ENCODE data around the gene USP3. TPM values are rescaled to one million over a fixed set of nuclear protein-coding genes. Genes with fewer than 3 reads are reported as not detected.

The USP3 gene
- total RNA-seq, 4 donors from 2014 or later: 40.1 to 46.5 (median 41.3) TPM

DNA sequence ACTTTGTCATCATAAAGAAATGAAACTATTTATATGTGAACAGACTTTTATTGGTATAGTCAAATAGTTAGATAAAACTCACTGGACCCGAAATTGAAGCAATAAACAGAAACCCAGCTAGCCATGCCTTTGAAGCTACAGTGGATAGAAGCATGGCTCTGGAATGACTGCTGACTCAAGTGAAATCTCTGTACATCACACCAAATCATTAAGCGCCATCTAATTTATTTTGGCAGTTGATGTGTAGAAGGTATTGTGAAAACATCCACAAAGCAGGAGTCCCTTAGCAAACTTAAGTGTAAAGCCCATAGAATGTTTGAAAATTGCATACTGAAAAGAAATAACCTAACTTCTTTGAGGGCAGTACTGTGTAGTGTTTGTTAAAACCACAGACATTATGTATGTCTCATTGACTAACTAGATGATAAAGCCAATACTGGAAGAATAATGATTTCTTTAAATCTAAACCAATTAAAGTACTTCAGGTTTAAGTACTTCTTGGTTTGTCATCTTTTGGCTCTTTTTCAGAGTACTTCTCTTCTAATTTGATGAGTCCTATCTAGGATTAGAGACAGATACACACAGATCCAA lies 50.0 kb downstream of the USP3 start:
- intact Hi-C loops (cut with DNase I): loop anchor here (5.0 kb wide), 2 partner anchors 43 to 52 kb away; partner anchors contain the start of genes FBXL22 and USP3
- no peak for DNase-seq (ENCODE audit: extremely low spot score)
- Histone ChIP-seq H3K27ac (replicated peaks in 1 of 4) (no peak overlapping the region), H3K4me3 (no peak overlapping the region), H3K9me3 (no peaks in the 10 kb centered on the region), H3K27me3 (no peaks in the 10 kb centered on the region), H3K4me1 (peaks cover 19 to 55% (median 47%) of the 10 kb centered on the region in 4 donors), H3K36me3 (peaks cover 0 to 27% (median 11%) of the 10 kb centered on the region in 4 donors)
- no peak for TF ChIP-seq POLR2A (IDR thresholded peaks at IDR 0.05; ENCODE audit: low read depth)
- TF ChIP-seq, protein P1, sequence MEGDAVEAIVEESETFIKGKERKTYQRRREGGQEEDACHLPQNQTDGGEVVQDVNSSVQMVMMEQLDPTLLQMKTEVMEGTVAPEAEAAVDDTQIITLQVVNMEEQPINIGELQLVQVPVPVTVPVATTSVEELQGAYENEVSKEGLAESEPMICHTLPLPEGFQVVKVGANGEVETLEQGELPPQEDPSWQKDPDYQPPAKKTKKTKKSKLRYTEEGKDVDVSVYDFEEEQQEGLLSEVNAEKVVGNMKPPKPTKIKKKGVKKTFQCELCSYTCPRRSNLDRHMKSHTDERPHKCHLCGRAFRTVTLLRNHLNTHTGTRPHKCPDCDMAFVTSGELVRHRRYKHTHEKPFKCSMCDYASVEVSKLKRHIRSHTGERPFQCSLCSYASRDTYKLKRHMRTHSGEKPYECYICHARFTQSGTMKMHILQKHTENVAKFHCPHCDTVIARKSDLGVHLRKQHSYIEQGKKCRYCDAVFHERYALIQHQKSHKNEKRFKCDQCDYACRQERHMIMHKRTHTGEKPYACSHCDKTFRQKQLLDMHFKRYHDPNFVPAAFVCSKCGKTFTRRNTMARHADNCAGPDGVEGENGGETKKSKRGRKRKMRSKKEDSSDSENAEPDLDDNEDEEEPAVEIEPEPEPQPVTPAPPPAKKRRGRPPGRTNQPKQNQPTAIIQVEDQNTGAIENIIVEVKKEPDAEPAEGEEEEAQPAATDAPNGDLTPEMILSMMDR (IDR thresholded peaks at IDR 0.05): no peak
- no peak for TF ChIP-seq POLR2AphosphoS5 (IDR thresholded peaks at IDR 0.05)
- WGBS: 89% methylated on average over 2 of the region's 2 CpGs

DNA sequence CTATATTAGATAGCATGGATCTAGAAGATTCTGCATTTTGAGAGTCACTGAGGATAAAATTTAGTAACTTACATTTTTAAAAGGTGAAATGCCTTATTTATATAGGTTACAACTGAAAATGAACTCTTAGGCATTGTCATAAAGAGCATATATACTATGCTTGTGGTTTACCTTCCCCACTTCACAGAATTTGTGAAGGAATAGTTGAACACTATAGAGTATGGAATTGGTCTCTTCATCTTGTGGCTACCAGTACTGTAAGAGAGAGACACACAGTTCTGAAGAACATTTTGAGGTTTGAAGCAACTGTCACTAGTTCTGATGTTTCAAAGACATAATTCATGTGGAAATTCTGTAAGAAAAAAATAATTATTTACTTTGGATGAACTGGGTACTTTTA lies 51.1 kb downstream of the USP3 start:
- H3K27me3 ChIP-seq: no peaks in the 10 kb centered on the region
- DNase-seq (ENCODE audit: extremely low spot score): no peak
- intact Hi-C loops (cut with DNase I): no loop called here

DNA sequence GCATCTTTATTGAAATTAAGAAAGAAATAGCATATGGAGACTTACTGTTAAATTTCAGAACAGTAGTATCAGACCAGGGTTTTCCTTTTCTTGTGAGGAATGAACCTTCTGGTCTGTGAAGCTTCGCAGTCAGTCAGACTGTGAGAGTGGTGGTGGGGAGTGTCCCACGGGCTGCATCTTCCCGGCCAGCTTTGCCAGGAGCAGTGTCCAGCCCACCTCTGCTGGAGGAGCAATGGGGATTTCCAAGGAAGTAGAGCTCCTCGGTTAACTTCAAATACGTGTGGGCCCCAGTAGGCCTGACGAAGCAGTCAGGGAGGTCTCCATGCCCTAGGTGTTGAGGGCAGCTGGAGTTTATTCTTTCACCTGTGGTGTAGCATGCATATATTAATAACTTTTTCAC lies 51.9 kb downstream of the USP3 start:
- 69% methylated on average over 6 of the region's 6 CpGs for WGBS
- Histone ChIP-seq H3K27ac (replicated peaks in 1 of 4) (no peak overlapping the region), H3K4me1 (peaks cover 19 to 55% (median 47%) of the 10 kb centered on the region in 4 donors), H3K9me3 (no peaks in the 10 kb centered on the region), H3K4me3 (no peak overlapping the region), H3K36me3 (peaks cover 0 to 41% (median 27%) of the 10 kb centered on the region in 4 donors), H3K27me3 (no peaks in the 10 kb centered on the region)
- DNase-seq (ENCODE audit: extremely low spot score): no peak
- no peak for TF ChIP-seq POLR2A (IDR thresholded peaks at IDR 0.05; ENCODE audit: low read depth)
- TF ChIP-seq, protein P1 (IDR thresholded peaks at IDR 0.05): no peak
- no peak for TF ChIP-seq POLR2AphosphoS5 (IDR thresholded peaks at IDR 0.05)
- no peak for TF ChIP-seq EP300 (IDR thresholded peaks at IDR 0.05)
- intact Hi-C loops (cut with DNase I): no loop called here

More for the DNA sequence above, 51.1 kb downstream of the USP3 start:
- H3K4me3 ChIP-seq: no peak overlapping the region
- no peaks in the 10 kb centered on the region for H3K9me3 ChIP-seq
- TF ChIP-seq, protein P1 (IDR thresholded peaks at IDR 0.05): no peak
- TF ChIP-seq POLR2A (IDR thresholded peaks at IDR 0.05; ENCODE audit: low read depth): no peak
- no peak for TF ChIP-seq POLR2AphosphoS5 (IDR thresholded peaks at IDR 0.05)
- no peak for TF ChIP-seq EP300 (IDR thresholded peaks at IDR 0.05)
- H3K36me3 ChIP-seq: peaks cover 0 to 33% (median 20%) of the 10 kb centered on the region in 4 donors
- no peak overlapping the region for H3K27ac ChIP-seq (replicated peaks in 1 of 4)
- peaks cover 19 to 55% (median 47%) of the 10 kb centered on the region in 4 donors for H3K4me1 ChIP-seq

DNA sequence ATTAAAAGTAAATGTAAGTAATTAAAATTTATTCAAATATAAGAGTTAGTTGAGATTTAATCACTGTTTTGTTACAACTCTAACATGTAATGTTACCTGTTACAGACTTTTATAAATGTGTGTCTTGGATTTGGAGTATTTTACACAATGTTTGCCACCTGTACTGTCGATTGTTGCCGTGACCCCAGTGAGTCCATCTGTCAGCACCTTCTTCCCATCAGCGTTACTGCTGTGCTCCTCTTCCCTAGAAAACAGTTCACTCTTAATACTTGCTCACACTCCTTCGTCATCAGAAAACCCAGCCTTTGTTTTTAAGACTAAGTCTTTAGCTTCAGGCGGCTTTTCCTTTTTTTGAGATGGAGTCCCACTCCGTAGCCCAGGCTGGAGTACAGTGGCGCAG lies 52.3 kb downstream of the USP3 start:
- Histone ChIP-seq H3K27me3 (no peaks in the 10 kb centered on the region), H3K27ac (replicated peaks in 1 of 4) (peak overlapping the region in 2 of 4 donors; percentile 4 to 5), H3K4me3 (no peak overlapping the region), H3K4me1 (peaks cover 19 to 50% (median 45%) of the 10 kb centered on the region in 4 donors), H3K9me3 (no peaks in the 10 kb centered on the region), H3K36me3 (peaks cover 0 to 46% (median 32%) of the 10 kb centered on the region in 4 donors)
- no peak for DNase-seq (ENCODE audit: extremely low spot score)
- no peak for TF ChIP-seq POLR2AphosphoS5 (IDR thresholded peaks at IDR 0.05)
- TF ChIP-seq, protein P1 (IDR thresholded peaks at IDR 0.05): no peak
- TF ChIP-seq POLR2A (IDR thresholded peaks at IDR 0.05; ENCODE audit: low read depth): no peak
- TF ChIP-seq EP300 (IDR thresholded peaks at IDR 0.05): no peak
- intact Hi-C loops (cut with DNase I): no loop called here
- WGBS: 90% methylated on average over 7 of the region's 7 CpGs

Measured in esophagus muscularis mucosa (tissue), 4 donors.